HTERT RPE-1 (cell line): Measurements from ENCODE around the gene CCNL1.
"Not testable (repeated sequence)": the region's sequence is repeated elsewhere in the genome, so short reads cannot be mapped to it uniquely, and the experiment has no call there.

Experiments
- in situ Hi-C: fragments of 300-500 bp; cut with MboI; formaldehyde crosslinking; loops from 4 replicates; pipeline ENCODE4 v1.14.3; 2020; ENCODE audit warnings: low sequenced_read_pairs

CCNL1 gene

GRCh38 chr3:157107037-157107436 lies 52.9 kb downstream of the CCNL1 start:
- in situ Hi-C loops = no loop called here

DNA sequence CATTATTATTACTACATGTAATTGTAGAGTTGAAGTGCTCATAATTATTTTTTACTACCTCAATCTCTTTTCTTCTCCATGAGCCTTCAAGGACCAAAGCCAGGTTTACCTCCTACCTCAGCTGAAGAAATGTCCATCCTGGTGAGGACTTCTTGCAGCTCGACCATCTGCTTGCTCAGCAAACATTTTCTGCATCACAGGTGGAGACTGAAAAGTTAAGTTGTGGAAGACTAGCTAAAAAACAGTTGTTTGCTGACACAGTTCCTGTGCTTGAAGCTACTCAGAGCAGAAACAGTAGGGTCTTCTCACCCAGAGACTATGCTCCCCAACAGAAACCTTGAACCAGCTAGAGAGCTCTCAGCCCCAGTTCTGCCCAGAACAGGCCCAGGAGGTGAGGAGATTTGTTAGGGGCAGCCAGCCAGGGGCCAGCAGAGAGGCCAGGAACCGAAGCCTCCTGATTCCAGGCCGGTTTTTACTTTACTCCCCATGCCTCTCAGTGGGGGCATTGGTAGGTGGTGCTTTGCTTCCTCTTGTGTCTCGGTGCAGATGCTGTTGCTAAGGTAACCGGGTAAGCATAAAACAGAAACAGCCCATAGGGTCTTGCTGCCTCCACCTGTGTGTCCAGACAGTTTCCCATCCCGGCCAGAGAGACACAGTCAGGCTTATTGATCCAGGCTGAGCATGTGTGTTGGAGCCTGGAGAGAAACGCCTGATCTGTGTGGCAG lies 54.9 kb downstream of the CCNL1 start:
- in situ Hi-C loops = no loop called here

- in situ Hi-C loops = no loop called here
Observed at GRCh38 chr3:157104521-157104920, 55.4 kb downstream of the CCNL1 start.

DNA sequence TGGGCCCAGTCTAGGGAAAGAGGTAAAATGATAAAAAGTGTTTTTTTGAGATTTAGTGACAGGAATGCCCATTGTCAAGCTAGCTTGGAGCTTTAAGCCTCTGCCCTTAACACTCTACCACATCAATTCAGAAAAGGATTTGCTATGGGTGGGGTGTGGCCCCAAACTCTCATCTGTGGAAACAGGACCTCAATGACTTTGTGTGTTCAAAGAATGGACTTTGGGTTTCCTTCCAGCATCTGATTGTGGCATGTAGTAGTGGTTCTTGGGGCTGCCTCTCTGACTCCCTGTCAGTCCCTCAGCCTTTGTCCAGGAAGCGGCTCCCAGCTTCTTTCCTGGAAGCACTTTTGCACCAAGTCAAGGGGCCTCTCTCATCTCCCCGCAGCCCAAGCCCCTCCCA lies 56.1 kb downstream of the CCNL1 start:
- in situ Hi-C loops = no loop called here

DNA sequence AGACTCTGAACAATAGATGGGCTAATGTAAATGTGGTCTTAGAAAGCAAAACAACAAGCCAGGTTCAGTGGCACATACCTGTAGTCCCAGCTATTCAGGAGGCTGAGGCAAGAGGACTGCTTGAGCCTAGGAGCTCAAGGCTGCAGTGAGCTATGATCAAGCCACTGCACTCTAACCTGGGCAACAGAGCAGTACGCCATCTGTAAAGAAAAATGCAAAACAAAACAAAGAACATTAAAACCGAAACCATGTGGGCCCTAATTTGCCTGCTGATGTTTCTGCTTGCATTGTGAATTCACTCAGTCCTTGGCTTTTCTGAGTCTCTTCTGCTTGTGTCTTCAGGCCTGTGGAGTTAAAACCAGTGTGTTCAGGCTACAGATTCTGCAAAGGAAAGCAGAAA lies 56.7 kb downstream of the CCNL1 start:
- in situ Hi-C loops = no loop called here

DNA sequence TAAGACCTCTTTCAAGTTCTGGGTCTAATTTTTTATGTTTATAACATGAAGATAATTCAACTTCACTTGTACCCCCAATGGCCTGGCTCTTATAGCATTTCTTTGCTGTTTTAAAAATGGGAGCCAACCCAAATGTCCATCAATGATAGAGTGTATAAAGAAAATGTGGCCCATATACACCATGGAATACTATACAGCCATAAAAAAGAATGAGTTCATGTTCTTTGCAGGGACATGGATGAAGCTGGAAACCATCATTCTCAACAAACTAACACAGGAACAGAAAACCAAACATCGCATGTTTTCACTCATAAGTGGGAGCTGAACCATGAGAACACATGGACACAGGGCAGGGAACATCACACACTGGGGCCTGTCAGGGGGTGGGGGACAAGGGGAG lies 57.4 kb downstream of the CCNL1 start:
- in situ Hi-C loops = not testable (repeated sequence)

- in situ Hi-C loops = no loop called here
Observed at GRCh38 chr3:157102098-157102497, 57.8 kb downstream of the CCNL1 start.

- in situ Hi-C loops = no loop called here
Observed at GRCh38 chr3:157101486-157101885, 58.5 kb downstream of the CCNL1 start.

DNA sequence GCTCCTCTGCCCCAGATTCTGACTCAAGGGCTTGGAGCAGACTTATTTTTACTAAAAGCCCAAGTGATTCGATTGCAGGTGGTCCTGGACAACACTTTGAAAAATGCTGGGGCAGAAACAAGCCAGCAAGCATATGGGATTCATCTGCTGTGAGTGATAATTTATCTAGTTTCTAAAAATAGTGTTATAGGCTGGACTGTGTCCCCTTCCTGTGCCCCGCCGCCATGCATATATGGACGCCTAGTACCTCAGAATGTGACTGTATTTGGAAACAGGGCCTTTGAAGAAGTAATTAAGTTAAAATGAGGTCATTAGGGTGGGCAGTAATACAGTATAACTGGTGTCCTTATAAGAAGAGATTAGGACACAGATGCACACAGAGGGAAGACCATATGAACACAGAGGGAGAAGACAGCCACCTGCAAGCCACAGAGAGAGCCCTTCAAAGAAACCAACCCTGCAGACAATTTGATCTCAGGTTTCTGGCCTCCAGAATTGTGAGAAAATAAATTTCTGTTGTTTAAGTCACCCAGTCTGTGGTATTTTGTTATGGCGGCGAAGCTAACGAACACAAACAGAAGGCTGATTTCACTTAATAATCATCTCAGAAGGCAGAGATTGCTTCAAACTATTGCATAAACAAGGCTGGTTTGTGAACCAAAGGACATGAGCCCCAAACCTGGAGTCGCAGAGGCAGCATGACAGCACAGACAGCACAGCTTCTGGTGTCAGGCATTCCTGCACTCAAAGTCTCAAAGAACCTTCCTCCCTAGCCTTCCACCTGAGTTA lies 59.1 kb downstream of the CCNL1 start:
- in situ Hi-C loops = no loop called here

DNA sequence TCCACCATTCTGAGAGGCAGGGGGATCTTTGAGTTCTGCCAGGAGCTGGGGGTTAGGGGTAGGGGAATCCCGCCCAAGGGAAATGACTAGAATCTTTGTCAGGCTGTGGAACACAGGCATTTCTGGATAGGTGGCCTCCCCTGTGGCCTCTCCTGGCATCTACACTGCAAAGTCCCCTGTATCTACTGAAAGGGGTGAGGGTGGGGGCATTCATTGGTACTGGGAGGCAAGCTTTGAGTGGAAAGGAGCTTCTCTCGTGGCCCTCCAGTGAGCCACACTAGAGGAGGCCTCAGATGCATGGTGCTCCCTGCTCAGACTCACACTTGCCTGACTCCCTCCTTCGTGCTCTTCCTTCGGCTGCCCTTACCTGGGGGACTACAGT lies 59.9 kb downstream of the CCNL1 start:
- in situ Hi-C loops = no loop called here

GRCh38 chr3:157099326-157100095 lies 60.4 kb downstream of the CCNL1 start:
- in situ Hi-C loops = no loop called here

DNA sequence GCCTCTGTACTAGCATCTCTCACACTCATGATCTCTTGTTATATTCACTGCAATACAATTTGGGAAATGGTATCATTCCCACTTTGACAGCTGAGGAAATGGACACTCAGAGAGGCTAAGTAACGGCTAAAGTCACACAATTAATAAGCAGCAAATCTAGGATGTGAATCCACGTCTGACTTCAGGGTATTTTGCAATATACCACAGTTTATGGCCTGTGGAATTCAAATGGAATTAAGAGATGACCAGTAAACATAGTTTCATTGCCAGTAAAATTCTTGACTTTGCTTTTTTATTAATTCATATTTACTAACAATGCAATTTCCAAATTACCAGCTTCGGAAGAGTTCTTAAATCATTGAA lies 61.1 kb downstream of the CCNL1 start:
- in situ Hi-C loops = no loop called here

DNA sequence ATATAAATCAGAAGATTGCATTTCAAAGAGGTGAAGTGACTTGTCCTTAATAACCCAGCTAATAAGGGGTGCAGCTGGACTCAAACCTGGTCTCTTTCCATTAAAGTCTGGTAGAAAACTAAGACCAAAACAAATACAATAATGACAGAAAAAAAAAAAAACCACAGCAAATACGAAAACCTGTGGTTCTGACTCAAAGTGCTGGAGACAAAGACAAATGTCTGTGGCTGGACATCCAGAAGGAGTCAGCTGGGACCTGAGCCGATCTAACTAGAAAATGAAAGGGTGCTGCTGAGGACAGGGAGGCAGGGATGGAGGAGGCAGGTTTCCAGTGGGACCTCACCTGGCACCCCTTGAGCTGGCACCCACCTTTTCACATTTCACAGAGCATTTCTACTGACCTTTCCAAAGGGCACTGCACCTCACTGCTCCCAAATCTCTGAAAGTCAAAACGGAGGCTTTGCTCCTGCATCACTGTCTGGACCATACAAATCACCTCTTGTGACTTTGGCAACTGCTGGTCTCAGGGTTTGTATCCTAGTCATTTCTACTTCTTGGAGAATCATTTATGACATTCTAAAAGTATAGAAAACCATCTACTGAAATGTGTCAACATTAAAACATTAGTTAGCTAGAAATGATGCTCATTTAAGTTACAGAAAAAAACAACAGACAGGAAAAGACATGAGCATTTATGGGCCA lies 61.7 kb downstream of the CCNL1 start:
- in situ Hi-C loops = no loop called here
